KMS-11 (cell line): ENCODE results near the gene MAP4.
"Not testable (repeated sequence)": the region's sequence is repeated elsewhere in the genome, so short reads cannot be mapped to it uniquely, and the experiment has no call there.

Source experiments
- H2AFZ ChIP-seq: fragments of 200-600 bp; sonication (generic); 2 replicates; pipeline ENCODE4 v1.6.1; 2016; ENCODE audit warnings: antibody characterized with exemption, mixed run types, low read depth
- H3K27ac ChIP-seq: fragments of 200-600 bp; sonication (generic); 2 replicates; pipeline ENCODE4 v1.6.1; 2016; ENCODE audit warnings: mild to moderate bottlenecking, mixed run types
- H3K27me3 ChIP-seq: fragments of 200-600 bp; sonication (generic); 2 replicates; pipeline ENCODE4 v1.6.1; 2017; ENCODE audit warnings: mild to moderate bottlenecking, low read depth, mixed run types, moderate library complexity; ENCODE audit not compliant: insufficient read depth
- H3K36me3 ChIP-seq: fragments of 200-600 bp; sonication (generic); 2 replicates; pipeline ENCODE4 v1.6.1; 2017; ENCODE audit warnings: mild to moderate bottlenecking, mixed run types; ENCODE audit not compliant: insufficient read depth
- H3K4me1 ChIP-seq: fragments of 200-600 bp; sonication (generic); 2 replicates; pipeline ENCODE4 v1.6.1; 2016; ENCODE audit warnings: mild to moderate bottlenecking, low read depth, mixed run types; ENCODE audit not compliant: poor library complexity, severe bottlenecking
- H3K4me2 ChIP-seq: fragments of 200-600 bp; sonication (generic); 2 replicates; pipeline ENCODE4 v1.7.0; 2016; ENCODE audit warnings: mild to moderate bottlenecking, mixed run types
- H3K4me3 ChIP-seq: fragments of 200-600 bp; sonication (generic); IDR thresholded peaks from 2 replicates; pipeline ENCODE4 v1.6.1; 2017; ENCODE audit warnings: low read depth, low read length, mixed read lengths; ENCODE audit not compliant: insufficient read depth
- H3K79me2 ChIP-seq: fragments of 200-600 bp; sonication (generic); 2 replicates; pipeline ENCODE4 v1.6.1; 2016; ENCODE audit warnings: low read depth, mixed run types; ENCODE audit not compliant: insufficient read depth
- H3K9ac ChIP-seq: fragments of 200-600 bp; sonication (generic); 2 replicates; pipeline ENCODE4 v1.6.1; 2016; ENCODE audit warnings: mild to moderate bottlenecking, mixed run types
- H4K20me1 ChIP-seq: fragments of 200-600 bp; sonication (generic); 2 replicates; pipeline ENCODE4 v1.6.1; 2016; ENCODE audit warnings: mild to moderate bottlenecking, mixed run types; ENCODE audit not compliant: insufficient read depth
- TF ChIP-seq, protein P1 (sequence below): fragments of 200-600 bp; sonication (generic); conservative IDR thresholded peaks from 2 replicates; pipeline ENCODE4 v1.6.1; 2017; ENCODE audit warnings: low read depth, mild to moderate bottlenecking, antibody characterized with exemption, low read length, moderate library complexity, mixed read lengths

The MAP4 gene

DNA sequence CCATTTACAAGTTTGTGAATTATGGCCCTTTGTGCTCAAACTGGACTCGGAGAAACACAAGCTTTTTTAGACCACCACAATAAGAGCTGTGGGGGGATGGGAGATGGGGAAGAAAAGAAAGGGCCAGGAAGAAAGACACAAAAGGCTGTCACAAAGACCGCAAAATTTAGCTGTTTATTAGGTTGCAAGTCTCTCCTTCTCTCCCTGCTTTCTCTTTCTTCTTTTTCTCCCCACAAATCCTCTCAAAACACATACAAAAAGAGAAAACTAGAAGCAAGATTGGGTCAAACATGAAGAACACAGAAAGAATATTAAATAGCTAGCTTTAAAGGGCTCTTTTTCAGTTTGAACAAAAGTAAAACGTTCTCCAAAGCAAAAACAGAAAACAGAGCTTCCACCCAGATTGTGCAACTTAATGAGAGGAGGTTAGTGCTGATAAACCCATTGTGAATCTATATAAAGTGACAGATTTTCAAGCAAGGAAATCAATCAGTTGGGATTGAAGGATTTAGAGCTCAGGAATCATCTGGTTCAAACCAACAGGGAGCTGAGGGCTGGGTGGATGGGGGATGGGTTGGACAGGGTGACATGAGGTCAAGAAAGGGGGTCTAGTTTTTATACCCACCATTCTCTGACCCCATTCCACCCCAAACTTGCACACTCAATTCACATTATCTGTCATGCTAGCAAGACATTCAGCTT lies 125.9 kb downstream of the MAP4 start:
- Histone ChIP-seq H3K27me3 (no peaks in the 10 kb centered on the region), H3K36me3 (no peaks in the 10 kb centered on the region), H4K20me1 (no peaks in the 10 kb centered on the region), H3K27ac (no peak overlapping the region), H3K9ac (no peak overlapping the region), H3K4me3 (no peak overlapping the region), H3K4me2 (no peak overlapping the region), H2AFZ (no peak overlapping the region), H3K4me1 (no peaks in the 10 kb centered on the region), H3K79me2 (no peaks in the 10 kb centered on the region)
- TF ChIP-seq, protein P1, sequence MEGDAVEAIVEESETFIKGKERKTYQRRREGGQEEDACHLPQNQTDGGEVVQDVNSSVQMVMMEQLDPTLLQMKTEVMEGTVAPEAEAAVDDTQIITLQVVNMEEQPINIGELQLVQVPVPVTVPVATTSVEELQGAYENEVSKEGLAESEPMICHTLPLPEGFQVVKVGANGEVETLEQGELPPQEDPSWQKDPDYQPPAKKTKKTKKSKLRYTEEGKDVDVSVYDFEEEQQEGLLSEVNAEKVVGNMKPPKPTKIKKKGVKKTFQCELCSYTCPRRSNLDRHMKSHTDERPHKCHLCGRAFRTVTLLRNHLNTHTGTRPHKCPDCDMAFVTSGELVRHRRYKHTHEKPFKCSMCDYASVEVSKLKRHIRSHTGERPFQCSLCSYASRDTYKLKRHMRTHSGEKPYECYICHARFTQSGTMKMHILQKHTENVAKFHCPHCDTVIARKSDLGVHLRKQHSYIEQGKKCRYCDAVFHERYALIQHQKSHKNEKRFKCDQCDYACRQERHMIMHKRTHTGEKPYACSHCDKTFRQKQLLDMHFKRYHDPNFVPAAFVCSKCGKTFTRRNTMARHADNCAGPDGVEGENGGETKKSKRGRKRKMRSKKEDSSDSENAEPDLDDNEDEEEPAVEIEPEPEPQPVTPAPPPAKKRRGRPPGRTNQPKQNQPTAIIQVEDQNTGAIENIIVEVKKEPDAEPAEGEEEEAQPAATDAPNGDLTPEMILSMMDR = no peak

DNA sequence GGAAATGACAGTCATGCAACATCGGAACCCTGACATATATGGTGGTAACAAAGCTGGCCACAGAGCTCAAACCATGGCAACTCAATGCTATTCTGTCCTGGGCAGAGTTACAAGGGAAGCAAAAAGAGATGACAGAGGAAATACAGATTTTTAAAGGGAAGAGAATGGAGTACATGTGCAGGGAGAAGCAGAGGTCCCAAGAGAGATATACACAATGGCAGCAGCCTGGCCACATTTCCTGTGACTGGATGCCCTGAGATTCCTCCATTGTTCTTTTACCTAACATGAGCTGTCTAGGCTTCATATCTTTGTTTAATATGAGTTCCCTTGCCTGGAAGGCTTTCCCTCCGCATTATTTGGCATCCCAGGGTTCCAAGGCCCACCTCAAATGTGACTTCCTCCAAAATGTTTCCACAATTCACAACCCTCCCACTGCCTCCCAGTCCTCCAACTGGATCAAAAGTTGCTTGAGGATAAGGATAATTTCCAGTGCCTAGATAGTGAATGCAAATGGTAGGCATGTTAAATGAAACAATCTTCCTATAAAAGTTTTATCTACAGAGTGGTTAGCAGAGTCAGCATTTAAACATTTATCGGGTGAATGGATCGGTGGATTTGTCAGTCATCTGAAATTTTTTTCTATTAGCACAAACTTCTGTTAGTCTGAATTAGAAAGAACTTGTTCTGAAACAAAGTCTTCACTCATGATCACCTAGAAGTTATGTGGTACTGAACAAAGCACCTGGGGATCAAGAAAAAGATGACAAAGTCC lies 127.0 kb downstream of the MAP4 start:
- no peaks in the 10 kb centered on the region for H3K27me3 ChIP-seq
- H3K4me3 ChIP-seq = no peak overlapping the region
- H4K20me1 ChIP-seq = no peaks in the 10 kb centered on the region
- TF ChIP-seq, protein P1 = no peak
- H2AFZ ChIP-seq = no peak overlapping the region
- H3K4me1 ChIP-seq = no peaks in the 10 kb centered on the region
- H3K4me2 ChIP-seq = no peak overlapping the region
- H3K9ac ChIP-seq = no peak overlapping the region
- no peaks in the 10 kb centered on the region for H3K79me2 ChIP-seq
- no peaks in the 10 kb centered on the region for H3K36me3 ChIP-seq
- no peak overlapping the region for H3K27ac ChIP-seq

DNA sequence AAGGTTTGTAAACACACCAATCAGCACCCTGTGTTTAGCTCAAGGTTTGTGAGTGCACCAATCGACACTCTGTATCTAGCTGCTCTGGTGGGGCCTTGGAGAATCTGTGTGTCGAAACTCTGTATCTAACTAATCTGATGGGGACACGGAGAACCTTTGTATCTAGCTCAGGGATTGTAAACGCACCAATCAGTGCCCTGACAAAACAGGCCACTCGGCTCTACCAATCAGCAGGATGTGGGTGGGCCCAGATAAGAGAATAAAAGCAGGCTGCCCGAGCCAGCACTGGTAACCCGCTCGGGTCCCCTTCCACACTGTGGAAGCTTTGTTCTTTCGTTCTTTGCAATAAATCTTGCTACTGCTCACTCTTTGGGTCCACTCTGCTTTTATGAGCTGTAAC lies 128.2 kb downstream of the MAP4 start:
- H3K36me3 ChIP-seq, H3K27ac ChIP-seq, H3K9ac ChIP-seq, H3K4me2 ChIP-seq, H3K79me2 ChIP-seq, H3K27me3 ChIP-seq, H2AFZ ChIP-seq, H4K20me1 ChIP-seq, H3K4me1 ChIP-seq, H3K4me3 ChIP-seq: not testable (repeated sequence)

DNA sequence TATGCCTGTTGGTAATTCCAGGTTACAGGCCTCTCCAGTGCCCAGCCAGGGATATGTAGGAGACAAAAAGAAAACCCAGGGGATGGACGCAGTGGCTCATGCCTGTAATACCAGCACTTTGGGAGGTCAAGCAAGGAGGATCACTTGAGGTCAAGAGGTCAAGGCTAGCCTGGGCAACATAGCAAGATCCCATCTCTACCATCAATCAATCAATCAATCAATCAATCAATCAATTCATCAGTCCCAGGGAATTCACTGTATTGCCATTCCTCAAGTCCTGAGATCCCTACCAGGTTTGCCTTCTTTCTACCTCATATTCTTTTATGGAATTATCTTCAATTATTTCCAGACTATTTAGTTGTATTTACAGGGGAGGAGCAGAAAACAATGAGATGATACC lies 131.0 kb downstream of the MAP4 start:
- no peak overlapping the region for H3K9ac ChIP-seq
- no peak overlapping the region for H3K4me2 ChIP-seq
- TF ChIP-seq, protein P1 = no peak
- no peaks in the 10 kb centered on the region for H3K27me3 ChIP-seq
- no peaks in the 10 kb centered on the region for H3K79me2 ChIP-seq
- H3K27ac ChIP-seq = no peak overlapping the region
- H4K20me1 ChIP-seq = no peaks in the 10 kb centered on the region
- H3K4me1 ChIP-seq = no peaks in the 10 kb centered on the region
- no peak overlapping the region for H3K4me3 ChIP-seq
- H3K36me3 ChIP-seq = no peaks in the 10 kb centered on the region
- H2AFZ ChIP-seq = no peak overlapping the region

DNA sequence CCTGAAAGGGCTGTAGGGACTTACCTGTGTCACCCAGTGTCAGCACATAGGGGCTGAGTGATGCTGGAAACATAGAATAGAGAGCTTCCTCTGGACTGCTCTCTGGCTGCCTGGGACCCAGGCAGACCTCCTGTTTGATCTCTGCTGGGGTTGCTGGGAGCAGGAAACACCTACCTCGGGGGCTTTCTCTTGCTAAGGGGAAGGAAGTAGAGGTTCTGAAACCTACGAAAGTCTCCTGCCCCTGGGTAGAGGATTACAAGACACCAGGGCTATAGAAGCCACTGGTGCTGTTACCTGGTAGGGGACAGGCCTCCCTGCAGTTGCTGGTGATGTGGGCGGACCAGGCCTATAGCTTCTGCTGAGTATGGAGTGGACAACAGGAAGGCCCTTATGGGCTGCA lies 131.6 kb downstream of the MAP4 start:
- Histone ChIP-seq H4K20me1 (no peaks in the 10 kb centered on the region), H3K9ac (no peak overlapping the region), H3K27ac (no peak overlapping the region), H3K27me3 (no peaks in the 10 kb centered on the region), H2AFZ (no peak overlapping the region), H3K36me3 (no peaks in the 10 kb centered on the region), H3K4me2 (no peak overlapping the region), H3K79me2 (no peaks in the 10 kb centered on the region), H3K4me3 (no peak overlapping the region), H3K4me1 (no peaks in the 10 kb centered on the region)
- TF ChIP-seq, protein P1 = no peak
